Measurements from ENCODE around the gene DTL. TPM values are rescaled to one million over a fixed set of nuclear protein-coding genes. Genes with fewer than 3 reads are reported as not detected.

DTL gene
- 12.1 and 44.4 TPM in 2 replicates for total RNA-seq

DNA sequence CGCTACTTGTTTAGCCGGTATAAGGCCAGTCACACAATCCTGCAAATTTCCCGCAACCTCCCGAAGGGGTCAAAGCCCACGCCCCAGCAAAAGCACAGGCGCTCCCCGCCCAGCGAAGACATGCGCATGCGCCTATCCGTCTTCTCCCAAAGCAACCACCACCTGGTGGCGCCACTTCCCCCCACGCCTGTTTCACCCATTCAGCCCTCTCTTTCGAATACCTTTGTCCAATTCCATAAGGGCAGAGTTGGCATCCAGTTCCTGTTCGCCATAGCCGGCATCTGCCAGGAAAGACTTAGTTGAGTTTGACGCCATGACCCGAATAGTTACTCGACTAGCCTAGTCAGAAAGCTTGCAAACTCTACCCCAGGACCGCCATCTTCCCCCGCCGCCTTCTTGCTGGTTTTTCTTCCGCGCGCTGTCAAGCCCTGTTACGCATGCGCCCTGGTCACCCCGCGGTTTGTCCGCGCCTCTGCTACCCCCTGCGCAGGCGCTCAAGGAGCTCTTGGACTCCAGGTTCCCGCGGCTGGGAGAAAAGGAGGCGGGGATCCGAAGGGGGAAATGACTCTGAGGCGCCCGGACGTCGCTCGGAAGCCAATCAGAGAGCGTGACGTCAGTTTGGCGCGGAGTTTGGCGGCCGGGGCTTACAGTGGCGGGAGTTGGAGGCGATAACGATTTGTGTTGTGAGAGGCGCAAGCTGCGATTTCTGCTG is at the start of gene DTL, which contains the start of gene INTS7:
Gene DTL, plus strand, starts transcription at position 626 of the 712 bp plus-strand sequence. CDS start 143 bp downstream, outside the sequence.
Gene INTS7, minus strand, starts transcription at position 435 of the 712 bp plus-strand sequence. Its CDS starts 120 bp downstream, at position 315.

Small RNAs within 50 kb of the gene (small RNA-seq; reads per million reads assigned to genes)
- gene MIR3122 (not detected), gene RF00568 (not detected), gene RN7SKP98 (not detected)

Other genes with a start within 250 kb of the DTL start
- 16.2 and 35.2 TPM in 2 replicates for gene LPGAT1, start 205.0 kb upstream of the DTL start, total RNA-seq
- gene INTS7, start 191 bp upstream of the DTL start, total RNA-seq = 13.2 and 17.6 TPM in 2 replicates
- gene PPP2R5A, start 249.7 kb downstream of the DTL start, total RNA-seq = 25.4 and 28.9 TPM in 2 replicates